GM19395 (cell line): ENCODE measurements around the gene DNER.
"Not testable (repeated sequence)": the region's sequence is repeated elsewhere in the genome, so short reads cannot be mapped to it uniquely, and the experiment has no call there.

ENCODE experiments used
- ATAC-seq: cut with Tn5 transposase; IDR thresholded peaks from one replicate; pipeline ENCODE4 v1.9.1; 2021; ENCODE audit warnings: mild to moderate bottlenecking, moderate library complexity; ENCODE audit not compliant: unreplicated experiment

Gene DNER

GRCh38 chr2:229344955-229345354 is 369.4 kb downstream of the DNER start:
- ATAC-seq, result no peak

GRCh38 chr2:229344151-229344551 is 370.2 kb downstream of the DNER start:
- ATAC-seq, result no peak

- ATAC-seq, result no peak
Observed at GRCh38 chr2:229343661-229344060, 370.7 kb downstream of the DNER start.

- no peak for ATAC-seq
Observed at GRCh38 chr2:229342376-229342775, 372.0 kb downstream of the DNER start.

GRCh38 chr2:229340086-229340760 is 374.1 kb downstream of the DNER start:
- no peak for ATAC-seq

GRCh38 chr2:229339618-229340017 is 374.7 kb downstream of the DNER start:
- no peak for ATAC-seq

- ATAC-seq, result not testable (repeated sequence)
Observed at GRCh38 chr2:229339171-229339570, 375.2 kb downstream of the DNER start.

GRCh38 chr2:229335877-229336346 is 378.4 kb downstream of the DNER start:
- no peak for ATAC-seq

GRCh38 chr2:229335330-229335729 is 379.0 kb downstream of the DNER start:
- no peak for ATAC-seq

- no peak for ATAC-seq
Observed at GRCh38 chr2:229330952-229331351, 383.4 kb downstream of the DNER start.

GRCh38 chr2:229319558-229319957 is 394.8 kb downstream of the DNER start:
- no peak for ATAC-seq

- no peak for ATAC-seq
Observed at GRCh38 chr2:229314117-229314516, 400.2 kb downstream of the DNER start.

GRCh38 chr2:229313591-229313990 is 400.8 kb downstream of the DNER start:
- ATAC-seq, result no peak
